GM19468 (cell line): ENCODE results near the gene FAM20C.

Source experiments
- ATAC-seq: cut with Tn5 transposase; IDR thresholded peaks from one replicate; pipeline ENCODE4 v1.9.1; 2021; ENCODE audit warnings: mild to moderate bottlenecking, moderate library complexity, moderate number of reproducible peaks; ENCODE audit not compliant: unreplicated experiment; ENCODE audit errors: extremely low read depth

Gene FAM20C

DNA sequence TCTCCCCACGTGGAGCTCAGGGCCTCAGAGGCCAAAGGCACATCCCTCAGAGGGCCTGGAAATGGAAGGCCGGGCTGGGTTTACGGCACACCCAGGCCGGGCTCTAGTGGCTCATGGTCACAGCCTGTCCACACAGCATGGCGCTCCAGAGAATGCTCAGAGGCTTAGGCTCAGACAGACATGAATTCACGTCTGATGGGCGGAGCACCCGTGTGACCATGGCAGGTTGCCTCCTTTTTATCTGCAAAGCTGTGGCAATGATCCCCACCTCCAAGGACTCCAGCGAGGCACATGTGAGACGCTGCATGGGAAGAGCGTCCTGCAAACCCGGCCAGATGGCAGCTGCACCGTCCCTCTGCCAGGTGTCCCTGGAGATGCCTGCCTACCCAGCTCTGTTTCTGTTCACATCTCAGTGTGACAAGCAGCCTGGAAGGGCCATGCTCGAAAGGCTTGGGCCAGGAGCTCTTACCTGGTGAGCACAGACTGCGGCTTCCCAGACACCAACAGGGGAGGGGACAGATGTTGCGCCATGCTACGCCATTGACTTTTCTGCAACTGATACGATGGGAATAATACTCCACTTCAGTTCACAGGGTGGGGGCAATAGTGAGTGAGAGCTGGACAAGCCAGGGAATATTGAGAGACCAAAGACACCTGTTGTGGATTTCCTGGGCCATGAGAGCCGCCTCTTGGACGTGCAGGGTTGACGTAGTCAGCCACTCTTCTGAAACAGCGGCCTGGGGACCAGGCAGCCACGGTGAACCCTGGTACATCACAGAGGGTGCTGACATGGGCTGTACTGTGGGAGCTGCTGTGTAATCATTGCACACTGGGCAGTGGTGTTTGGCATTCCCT lies 34.4 kb upstream of the FAM20C start:
- ATAC-seq, result no peak

DNA sequence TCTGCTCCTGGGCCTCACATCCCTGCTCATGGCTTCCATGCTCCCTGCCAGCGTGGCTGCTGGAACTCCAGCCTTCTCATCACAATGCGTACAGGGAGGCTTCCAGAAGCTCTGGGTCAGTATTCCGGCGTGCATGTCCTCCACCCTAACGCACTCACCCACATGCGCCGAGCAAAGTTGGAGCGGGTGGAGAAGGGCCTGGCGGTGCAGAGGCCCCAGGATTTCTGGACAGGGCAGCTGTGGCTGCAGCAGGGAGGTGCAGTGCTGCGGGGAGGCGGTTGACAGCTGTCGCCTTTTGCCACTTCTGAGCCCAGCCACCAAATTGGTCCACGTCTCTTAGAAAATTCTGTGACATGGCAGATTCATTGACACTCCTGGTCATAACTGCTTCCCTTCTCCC lies 33.6 kb upstream of the FAM20C start:
- no peak for ATAC-seq

DNA sequence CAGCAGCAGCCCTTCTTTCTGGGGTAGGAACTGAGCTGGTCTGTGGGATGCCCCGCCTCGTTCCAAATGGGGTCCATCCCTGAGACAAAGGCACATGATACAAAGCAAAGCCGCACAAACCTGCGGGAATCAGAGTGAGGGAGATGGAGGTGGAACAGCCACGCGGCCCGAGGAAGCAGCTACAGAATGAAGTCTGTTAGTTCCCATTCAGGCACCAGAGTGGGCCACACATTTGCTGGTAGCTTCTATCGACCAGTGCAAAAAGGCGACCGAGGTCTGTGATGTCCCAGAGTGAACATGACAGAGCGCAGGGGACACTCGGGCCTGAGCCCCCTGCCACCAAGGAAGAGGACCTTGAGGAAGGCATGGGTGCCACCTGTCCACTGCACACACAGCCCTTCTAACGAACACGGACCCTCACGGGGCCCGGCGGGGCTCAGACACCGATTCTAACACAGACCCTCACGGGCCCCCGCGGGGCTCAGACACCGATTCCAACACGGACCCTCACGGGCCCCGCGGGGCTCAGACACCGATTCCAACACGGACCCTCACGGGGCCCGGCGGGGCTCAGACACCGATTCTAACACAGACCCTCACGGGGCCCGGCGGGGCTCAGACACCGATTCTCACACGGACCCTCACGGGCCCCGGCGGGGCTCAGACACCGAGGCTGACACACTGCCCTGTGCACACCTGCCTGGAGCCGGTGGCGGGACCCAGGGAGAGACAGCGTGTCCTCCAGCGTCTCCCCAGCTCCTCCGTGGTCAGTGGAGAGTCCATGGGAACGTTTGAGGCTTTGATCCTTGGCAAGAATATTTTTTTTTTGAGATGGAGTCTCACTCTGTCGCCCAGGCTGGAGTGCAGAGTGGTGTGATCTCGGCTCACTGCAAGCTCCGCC lies 32.8 kb upstream of the FAM20C start:
- ATAC-seq, result no peak

DNA sequence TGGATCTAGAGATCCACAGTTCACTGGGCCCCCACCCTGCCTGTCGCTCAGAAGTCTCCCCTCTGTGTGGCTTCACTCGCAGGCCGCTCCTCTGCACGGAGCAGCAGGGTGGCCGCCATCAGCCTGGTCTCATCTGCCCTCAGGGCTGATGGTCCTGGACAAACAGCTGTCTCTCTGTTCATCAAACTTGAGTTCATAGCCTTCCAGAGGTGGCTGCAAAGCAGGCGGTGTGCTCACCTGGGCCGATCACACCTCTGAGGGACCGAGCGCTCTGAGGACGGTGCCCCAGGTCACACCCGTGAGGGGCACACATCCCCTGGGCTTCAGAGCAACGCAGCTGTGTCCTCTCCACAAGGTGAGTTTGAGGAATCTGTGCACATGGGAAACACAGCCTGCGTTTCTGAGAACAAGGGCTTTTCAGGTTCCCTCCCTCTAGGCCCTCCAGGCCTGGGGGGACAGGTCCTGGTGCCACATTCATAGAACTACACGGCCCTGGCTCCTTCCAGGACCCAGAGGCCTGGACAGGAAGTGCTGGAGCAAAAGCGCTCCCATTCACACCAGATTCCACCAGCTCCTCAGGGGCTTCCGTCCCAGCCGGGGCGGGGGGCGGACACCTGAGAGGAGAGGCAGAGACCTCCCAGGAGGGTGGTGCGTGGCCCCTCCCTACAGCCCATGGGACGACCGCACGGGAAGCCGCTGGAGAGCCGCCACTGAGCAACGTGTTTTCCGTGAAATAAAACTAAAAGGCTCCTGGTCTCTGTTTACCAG lies 31.2 kb upstream of the FAM20C start:
- ATAC-seq, result no peak

DNA sequence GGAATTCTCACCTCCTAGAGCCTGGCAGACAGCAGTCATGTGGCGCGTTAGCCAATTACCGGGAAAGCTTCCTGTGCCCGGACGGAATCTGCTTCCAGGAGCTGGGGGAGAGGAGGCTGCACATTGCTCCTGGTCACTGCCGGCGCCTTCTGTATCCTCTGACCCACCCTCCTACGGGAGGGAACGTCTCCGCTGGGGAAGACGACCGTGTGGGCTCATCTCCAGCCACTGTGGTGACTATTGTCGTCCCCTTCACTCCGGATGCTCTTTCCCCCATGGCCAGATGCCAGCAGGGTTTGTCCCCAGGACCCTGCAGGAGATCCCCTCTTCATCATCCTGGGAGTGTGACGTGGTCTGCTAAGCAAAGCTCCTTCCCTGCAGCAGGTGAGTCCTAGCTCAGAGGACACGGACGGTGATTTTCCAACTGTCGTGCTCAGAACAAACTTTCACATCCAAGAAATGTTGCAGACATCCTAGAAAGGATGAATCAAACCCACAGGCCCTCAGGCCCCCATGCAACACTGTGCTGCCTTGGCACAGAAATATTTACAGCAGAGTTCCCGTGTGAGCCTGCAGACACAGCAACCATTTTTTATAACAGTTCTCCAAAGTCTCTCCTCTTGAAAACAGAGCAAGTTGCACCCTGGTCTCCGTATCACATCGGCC lies 29.6 kb upstream of the FAM20C start:
- no peak for ATAC-seq

DNA sequence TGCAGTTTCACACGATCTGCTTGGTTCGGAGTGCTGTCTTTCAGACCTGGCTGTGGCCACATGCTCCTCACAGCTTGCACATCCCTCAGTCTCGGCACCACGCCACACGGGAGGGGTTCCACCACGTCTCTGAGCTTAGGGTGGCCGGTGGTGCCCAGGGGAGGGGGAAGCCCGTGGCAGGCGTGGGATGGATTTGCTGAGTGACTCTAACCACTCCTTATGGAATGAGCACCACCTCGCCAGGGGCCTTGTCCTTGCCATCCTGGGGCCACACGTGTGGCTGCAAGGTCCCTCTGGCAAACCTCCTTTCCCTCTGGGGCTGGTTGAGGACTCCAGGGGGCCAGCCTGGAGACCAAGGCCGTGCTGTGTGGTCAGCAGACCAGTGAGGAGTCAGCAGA lies 29.1 kb upstream of the FAM20C start:
- ATAC-seq, result no peak

DNA sequence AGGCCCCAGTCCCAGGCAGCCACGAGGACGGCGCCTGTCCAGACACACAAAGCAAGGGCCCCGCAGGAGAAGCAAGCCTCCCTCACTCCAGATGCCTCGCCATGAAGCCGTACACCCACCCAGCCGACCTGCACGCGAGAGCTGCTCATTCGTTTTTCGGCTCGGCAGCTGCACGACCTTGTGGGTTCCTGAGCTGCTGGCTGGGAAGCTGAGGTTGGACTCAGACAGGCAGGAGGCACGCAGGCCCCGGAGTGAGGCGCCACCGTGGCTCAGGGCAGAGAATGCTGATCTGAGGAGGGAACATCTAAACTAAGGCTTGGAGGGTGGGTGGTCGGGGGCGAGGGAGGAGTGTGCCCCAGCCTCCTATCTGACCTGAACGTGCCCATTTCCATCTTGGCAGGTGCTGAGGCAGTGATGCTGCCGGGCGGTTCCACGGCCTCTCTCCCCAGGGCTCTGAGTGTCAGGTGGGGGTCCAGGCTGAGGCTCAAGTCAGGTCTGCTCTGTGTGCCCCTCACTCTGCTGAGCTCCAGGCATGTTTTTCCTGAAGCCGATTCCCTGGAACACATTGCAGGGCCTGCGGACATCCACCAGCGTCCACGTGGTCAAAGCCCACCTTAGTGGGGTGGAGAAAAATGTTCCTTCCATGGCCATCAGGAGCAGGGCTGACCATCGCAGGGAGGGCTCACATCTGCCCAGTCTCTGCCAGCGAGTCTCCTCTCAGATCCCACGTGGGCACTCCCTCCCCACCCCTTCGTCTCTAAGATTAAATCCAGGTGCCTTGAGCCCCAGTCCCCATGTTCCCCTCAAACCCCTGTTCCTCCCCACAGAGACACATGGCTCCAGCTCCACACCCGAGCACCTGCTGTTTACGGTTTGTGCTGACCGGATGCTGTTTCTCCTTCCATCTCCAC lies 28.1 kb upstream of the FAM20C start:
- no peak for ATAC-seq

DNA sequence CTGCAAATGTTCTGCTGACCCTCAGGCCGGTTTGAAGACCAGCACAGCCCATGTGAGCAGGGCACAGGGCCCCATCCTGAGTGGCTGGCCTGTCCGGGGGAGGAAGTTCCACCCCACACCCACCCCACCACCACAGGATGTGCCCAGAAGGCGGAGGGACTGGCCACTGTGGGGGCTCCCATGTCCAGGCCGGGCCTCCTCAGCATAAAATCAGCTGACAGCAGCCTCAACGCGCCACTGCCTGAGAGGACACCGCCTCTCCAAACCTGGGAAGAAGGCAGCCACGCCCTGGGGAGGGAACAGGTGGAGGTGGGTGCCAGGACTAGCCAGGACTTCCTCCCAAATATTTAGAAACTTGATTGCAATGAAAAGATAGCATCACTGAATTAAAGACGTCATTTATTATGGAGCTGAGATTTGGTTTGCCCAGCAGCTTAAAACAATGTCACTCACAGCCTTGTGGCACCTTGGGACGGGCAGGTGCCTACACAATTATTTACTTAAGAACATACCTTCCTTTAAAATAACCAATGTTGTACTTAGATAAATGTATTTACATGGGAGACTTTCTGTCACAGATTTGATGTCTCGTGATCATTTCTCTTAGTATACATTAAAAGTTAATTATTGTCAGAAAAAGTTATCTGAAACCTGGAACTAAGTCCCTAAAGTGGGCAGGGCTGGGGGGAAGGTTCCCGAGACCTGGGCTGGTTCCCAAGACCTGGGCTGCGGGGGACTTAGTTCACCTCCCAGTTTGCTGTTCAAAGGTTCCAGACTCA lies 27.3 kb upstream of the FAM20C start:
- no peak for ATAC-seq

DNA sequence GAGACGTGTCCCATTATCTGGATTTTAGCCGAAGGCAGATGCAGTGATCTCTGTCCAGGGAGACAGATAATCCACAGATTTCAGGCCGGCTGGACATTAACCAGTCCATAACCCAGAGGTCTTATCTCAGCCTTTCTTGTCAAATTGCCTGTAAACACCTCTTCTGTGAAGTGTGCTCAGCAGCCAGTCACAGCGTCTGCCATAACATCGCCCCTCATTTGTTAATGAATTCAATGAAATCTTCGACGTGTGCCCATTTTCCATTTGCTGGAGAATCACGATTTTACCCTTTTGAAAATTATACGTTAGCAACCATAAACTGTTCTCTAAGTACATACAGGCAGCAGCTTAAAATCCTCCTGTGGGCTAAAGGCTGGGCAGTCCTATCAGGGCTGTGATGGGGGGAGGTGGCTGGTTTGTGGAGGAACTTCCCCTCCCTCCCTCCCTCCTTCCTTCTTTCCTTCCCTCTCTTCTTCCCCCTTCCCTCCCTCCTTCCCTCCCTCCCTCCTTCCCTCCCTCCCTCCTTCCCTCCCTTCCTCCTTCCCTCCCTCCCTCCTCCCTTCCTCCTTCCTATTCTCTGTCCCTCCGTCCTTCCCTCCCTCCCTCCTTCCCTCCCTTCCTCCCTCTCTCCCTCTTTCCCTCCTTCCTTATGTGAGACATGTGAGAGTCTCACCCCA lies 26.6 kb upstream of the FAM20C start:
- no peak for ATAC-seq

DNA sequence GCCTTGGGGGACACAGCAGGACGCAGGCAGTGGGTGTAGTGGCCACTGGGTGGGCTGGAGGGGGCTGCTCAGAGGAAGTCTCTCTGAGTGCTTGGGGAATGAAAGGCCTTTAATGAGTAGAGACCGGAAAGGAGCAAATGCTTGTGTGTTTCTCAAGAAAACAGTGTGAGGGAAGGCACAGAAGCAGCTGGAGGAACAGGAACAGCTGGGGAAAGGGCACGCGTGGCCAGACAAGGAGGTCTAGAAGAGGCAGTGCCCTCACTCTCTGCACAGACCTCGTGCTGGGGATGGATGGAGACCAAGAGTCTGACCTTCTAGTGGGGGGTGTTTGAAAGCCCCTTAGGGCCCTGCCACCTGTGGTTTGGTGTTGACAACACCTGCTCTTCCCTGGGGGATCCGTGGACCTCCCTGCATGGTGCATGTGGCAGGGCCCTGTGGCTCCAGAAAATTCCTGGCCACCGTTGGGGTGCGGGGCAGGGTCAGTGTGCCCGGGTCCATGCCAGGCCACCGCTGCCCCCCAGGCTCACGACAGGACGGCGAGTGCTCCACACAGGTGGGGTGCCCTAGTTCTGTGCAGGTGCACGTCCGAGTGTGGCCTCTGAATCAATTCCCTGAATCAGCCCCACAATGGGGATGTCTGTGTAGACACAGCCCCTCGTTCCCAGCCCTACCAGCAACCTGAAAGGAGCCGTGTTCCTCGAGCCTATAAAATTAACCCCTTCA lies 25.9 kb upstream of the FAM20C start:
- ATAC-seq, result no peak

DNA sequence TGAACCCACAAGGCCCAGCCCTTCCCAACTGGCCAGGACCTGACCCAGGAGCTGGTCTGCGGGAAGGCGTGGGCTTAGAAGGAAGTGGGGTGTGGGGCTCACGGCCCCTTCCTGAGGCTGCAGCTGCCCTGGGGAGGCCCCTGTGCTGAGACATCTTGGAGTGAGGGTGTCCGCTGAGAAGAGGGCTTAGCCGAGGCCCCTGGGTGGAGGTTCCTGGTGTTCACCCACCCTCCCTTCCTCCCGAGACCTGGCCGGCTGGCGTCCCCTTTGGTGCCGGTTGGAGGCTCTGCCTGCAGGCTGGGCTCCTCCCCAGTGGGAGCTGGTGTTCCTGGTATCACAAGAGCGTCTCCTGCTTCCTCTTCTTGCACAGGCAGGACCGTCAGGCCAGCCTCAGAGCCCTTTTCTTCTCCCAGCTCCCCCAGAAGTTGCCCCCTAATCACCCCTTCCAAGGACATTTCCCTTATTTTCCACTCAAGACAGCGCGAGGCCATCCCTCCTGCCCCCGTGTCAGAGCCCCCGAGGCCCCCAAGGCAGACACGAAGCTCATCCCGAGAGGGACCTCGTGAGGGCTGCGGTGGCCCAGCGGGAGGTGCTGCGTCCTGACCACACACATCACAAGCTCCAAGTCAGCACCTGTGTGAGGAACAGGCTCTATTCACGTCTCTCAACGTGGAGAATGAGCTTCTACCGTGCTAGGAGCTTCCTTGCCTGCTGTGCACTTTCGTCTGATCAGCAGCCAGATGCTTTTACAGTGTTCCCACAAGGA lies 25.1 kb upstream of the FAM20C start:
- no peak for ATAC-seq

DNA sequence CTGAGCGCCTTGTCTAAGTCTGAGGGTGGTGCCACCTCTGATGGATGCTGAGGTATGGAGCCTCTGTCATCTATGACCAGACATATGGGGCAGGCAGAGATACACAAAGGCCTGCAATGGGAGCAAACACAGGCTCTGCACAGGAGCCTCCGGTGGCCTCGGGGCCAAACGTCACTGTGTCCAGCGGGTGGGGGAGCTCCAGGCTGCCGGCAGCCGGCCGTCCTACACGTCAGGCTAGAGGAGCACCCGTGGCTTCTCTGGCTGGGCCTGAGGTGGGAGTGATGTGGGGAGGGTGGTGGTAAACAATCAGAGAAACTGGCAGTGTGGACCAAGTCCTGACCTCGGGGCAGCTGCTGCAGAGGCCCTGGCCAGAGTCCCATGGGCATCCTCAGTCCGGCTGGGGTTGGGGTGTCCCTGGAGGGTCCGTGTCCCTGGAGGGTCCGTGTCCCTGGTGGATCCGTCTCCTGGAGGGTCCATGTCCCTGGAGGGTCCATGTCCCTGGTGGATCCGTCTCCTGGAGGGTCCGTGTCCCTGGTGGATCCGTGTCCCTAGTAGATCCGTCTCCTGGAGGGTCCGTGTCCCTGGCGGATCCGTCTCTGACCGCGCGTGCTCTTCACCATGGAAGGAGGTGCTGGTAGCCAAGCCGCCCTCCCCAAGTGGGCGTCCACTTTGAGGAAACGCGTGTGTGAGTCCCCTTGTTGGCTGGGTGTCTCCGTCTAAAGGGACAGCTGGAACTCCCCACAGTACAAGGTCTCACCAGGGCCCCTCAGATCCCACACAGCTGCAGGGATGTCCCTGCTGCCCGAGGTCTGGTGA lies 24.2 kb upstream of the FAM20C start:
- no peak for ATAC-seq

DNA sequence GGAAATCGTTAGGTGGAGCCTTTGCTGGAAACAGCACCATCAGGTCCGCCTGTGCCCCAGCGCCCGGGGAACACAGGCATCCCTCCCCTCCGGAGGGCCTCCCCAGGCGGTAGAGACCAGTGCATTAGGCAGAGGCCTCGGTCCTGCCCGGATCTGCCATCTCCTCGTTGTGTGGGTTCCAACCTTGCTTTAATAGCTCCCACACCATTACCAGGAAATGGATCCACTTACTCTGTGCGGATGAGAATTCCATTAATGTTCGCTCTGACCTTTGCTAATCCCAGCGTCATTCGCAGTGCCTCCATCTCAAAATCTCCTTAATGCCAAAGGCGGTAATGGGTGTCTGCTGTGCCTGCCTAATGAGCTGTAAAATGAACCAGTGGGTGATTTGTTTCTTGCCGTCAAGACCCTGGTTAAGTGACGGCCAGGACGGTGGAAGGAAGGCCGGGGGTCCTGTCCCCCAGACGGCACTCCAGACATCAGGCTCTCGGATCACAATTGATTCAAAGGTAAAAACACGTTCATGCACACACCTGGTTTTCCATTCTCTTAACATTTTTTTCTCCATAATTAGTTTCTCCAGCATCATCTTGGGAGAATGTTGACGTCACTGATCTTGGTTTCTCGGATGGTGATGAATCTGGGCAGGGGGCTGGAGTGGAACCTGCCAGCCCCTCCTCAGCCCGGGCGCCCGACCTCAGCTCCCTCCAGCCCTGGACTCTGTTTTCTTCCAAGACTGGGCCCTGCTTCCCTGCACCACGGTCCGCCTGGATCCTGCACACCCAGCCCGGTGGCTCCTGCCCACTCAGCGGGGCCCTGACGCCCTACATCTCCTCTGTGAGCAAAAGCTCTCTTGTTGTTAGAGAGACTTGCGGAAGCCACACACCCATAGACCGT lies 22.8 kb upstream of the FAM20C start:
- no peak for ATAC-seq

DNA sequence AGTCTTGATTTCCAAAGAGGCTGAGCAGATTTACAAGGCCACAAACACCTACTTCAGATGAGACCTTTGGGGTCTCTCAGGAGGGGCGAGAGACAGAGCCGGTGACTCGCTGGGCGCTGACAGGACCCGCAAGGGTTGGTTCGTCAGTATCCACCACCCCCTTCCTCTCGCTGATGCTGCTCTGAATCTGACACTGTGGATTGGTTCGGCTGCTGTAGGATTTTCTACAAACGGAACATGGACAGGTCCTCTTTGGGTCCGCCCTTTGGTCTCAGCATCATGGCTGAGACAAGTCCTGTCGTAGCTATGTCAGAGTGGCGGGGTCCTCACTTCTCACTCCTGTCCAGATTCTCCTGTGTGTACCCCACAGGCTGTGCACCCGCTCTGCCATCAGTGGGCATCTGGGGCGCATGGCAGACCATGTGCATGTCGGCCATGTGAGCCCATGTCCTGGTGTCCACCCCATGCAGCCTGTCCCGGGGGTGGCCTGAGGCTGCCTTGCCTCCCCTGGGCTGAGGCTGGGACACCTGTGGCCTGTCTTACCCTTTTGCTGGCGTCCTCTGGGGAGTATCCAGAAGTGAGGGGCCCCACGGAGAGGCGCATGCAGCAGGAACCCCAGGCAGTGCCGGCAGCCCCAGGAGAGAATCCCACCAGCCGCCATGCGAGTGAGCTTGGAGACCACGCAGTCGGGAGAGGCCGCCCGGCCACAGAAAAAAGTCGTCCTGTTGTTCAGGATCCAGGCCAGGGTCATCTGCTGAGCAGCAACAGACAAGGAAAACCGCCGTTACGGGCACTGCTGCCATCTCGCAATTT lies 21.6 kb upstream of the FAM20C start:
- ATAC-seq, result no peak
